BJ (cell line): ENCODE measurements around the gene ATOH1. TPM values are rescaled to one million over a fixed set of nuclear protein-coding genes. Genes with fewer than 3 reads are reported as not detected.

Experiments
- CTCF ChIA-PET: fragments of 350-600 bp; formaldehyde crosslinking; extraction: SDS; loops from one replicate; lab custom pipeline; 2021; ENCODE audit warnings: antibody characterized with exemption, inconsistent platforms; lab: Yijun Ruan, JAX
- POLR2A ChIA-PET: fragments of 300-600 bp; sonication (Branson Sonifier 250); formaldehyde crosslinking; extraction: SDS; loops from one replicate; lab custom pipeline; 2021; ENCODE audit warnings: antibody characterized with exemption; lab: Charles Lee
- DNase-seq: peaks from one replicate; pipeline ENCODE4 v3.0.0-alpha.2; 2011; ENCODE audit warnings: low read depth
- H3K27me3 ChIP-seq: 2 replicates; pipeline ENCODE4 v1.6.0; 2011; ENCODE audit warnings: low read length; ENCODE audit not compliant: control insufficient read depth, insufficient read depth
- H3K36me3 ChIP-seq: 2 replicates; pipeline ENCODE4 v1.5.1; 2011; ENCODE audit warnings: low read length; ENCODE audit not compliant: control insufficient read depth, insufficient read depth
- H3K4me3 ChIP-seq: 2 replicates; pipeline ENCODE4 v1.5.1; 2011; ENCODE audit warnings: low read depth, mild to moderate bottlenecking, control low read depth, low read length
- polyA plus RNA-seq: library from polyadenylated mRNA; depleted of rRNA; stranded (reverse); fragments of >200 nt; gene quantifications from 2 replicates; pipeline ENCODE4 v1.2.3, GENCODE V29; 2011
- TF ChIP-seq, protein P1 (sequence below): IDR thresholded peaks from 2 replicates; pipeline ENCODE4 v1.5.1; 2011; ENCODE audit warnings: low read depth, mild to moderate bottlenecking, control low read depth, inconsistent platforms, low read length, moderate library complexity; ENCODE audit not compliant: insufficient read depth

ATOH1 gene
- polyA plus RNA-seq, 1 experiment = not detected

DNA sequence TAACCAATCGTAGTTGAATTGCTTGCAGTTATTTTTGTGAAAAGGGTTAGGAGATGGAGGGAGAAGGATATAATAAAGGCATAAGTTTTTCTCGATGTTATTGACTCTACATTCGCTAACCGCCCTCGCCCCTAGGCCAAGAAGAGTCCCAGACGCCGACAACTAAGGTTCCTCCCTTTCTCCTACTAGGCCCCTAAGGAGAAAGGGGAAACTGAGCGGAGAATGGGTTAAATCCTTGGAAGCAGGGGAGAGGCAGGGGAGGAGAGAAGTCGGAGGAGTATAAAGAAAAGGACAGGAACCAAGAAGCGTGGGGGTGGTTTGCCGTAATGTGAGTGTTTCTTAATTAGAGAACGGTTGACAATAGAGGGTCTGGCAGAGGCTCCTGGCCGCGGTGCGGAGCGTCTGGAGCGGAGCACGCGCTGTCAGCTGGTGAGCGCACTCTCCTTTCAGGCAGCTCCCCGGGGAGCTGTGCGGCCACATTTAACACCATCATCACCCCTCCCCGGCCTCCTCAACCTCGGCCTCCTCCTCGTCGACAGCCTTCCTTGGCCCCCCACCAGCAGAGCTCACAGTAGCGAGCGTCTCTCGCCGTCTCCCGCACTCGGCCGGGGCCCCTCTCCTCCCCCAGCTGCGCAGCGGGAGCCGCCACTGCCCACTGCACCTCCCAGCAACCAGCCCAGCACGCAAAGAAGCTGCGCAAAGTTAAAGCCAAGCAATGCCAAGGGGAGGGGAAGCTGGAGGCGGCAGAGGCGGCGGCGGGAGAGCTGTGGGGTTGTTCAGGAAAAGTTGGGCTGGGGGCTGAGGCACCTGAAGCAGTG, 5.9 kb downstream of the ATOH1 start:
- Histone ChIP-seq H3K4me3 (no peak overlapping the region), H3K27me3 (peaks cover 16% of the 10 kb centered on the region), H3K36me3 (no peaks in the 10 kb centered on the region)
- TF ChIP-seq, protein P1, sequence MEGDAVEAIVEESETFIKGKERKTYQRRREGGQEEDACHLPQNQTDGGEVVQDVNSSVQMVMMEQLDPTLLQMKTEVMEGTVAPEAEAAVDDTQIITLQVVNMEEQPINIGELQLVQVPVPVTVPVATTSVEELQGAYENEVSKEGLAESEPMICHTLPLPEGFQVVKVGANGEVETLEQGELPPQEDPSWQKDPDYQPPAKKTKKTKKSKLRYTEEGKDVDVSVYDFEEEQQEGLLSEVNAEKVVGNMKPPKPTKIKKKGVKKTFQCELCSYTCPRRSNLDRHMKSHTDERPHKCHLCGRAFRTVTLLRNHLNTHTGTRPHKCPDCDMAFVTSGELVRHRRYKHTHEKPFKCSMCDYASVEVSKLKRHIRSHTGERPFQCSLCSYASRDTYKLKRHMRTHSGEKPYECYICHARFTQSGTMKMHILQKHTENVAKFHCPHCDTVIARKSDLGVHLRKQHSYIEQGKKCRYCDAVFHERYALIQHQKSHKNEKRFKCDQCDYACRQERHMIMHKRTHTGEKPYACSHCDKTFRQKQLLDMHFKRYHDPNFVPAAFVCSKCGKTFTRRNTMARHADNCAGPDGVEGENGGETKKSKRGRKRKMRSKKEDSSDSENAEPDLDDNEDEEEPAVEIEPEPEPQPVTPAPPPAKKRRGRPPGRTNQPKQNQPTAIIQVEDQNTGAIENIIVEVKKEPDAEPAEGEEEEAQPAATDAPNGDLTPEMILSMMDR = no peak
- ChIA-PET CTCF (no interaction called here), POLR2A (no interaction called here)
- no peak for DNase-seq

DNA sequence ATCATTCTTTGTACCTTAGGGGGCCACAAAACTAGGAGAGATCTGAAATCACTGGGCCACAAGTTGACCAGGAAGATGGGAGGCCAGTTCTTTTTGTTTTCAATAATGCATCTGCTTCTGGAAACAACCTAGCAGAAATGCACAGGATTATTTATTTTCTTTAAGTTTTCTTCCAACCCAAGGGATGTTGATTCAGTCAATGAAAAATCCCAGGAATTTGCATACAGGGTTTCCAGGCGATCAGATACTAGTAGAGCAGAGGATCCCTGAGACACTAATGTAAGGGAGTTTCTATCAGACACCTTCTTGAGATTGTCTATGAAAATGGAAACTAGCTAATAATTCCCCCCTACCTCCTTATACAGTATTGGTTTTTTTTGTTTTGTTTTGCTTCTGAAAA, 7.4 kb downstream of the ATOH1 start:
- TF ChIP-seq, protein P1 = no peak
- no peak for DNase-seq
- Histone ChIP-seq H3K27me3 (peaks cover 10% of the 10 kb centered on the region), H3K4me3 (no peak overlapping the region), H3K36me3 (no peaks in the 10 kb centered on the region)
- ChIA-PET CTCF (no interaction called here), POLR2A (no interaction called here)

DNA sequence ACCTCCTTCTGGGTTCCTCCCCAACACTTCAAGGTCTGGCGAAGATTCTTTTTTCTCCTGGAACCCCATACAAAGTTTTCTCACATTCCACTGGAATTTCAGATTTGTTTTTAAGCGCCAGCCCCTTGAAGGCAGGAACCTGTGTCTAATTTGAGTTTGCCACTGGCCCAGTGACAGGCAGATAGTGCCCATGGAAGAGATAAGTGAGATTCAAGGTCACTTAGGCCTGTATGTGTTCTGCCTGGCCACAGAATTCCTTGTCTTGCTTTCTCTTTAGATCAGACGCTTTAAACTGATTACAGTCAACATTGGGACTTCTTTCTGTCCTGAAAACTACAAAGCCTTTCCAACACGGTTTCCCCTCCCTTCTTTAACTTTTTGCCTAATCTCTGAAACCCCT, 11.2 kb downstream of the ATOH1 start:
- H3K36me3 ChIP-seq = no peaks in the 10 kb centered on the region
- CTCF ChIA-PET = no interaction called here
- no peak for DNase-seq
- H3K4me3 ChIP-seq = no peak overlapping the region
- H3K27me3 ChIP-seq = peaks cover under 1% of the 10 kb centered on the region; the same call in 1 of the 2 replicates
- POLR2A ChIA-PET = no interaction called here
- TF ChIP-seq, protein P1 = no peak

DNA sequence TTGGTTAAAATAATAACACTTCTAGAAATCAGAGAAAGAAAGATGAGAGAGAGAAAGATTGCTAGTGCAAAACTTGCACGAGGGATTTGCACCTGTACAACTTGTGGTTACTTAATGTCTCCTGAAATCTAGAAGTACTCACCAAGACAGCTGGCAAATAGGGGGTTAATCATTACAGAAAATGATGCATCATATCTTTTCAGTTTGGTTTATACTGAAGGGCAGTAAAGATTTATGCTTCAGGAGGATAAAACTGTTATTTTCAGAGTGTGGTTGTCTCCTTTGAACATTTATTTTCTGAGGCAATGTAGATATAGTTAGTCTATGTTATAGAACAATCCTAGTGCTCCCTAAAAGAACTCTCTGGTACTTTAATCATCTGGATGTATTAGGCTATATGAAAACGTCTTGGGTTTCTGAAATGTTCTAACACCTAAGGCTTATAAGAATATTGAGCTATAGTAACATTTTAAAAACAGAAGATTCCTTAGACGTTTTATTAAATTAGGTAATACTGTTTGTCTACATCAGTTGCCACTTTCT, 13.3 kb downstream of the ATOH1 start:
- Histone ChIP-seq H3K27me3 (no peaks in the 10 kb centered on the region), H3K36me3 (no peaks in the 10 kb centered on the region), H3K4me3 (no peak overlapping the region)
- CTCF ChIA-PET = no interaction called here
- POLR2A ChIA-PET = no interaction called here
- DNase-seq = no peak
- TF ChIP-seq, protein P1 = no peak

DNA sequence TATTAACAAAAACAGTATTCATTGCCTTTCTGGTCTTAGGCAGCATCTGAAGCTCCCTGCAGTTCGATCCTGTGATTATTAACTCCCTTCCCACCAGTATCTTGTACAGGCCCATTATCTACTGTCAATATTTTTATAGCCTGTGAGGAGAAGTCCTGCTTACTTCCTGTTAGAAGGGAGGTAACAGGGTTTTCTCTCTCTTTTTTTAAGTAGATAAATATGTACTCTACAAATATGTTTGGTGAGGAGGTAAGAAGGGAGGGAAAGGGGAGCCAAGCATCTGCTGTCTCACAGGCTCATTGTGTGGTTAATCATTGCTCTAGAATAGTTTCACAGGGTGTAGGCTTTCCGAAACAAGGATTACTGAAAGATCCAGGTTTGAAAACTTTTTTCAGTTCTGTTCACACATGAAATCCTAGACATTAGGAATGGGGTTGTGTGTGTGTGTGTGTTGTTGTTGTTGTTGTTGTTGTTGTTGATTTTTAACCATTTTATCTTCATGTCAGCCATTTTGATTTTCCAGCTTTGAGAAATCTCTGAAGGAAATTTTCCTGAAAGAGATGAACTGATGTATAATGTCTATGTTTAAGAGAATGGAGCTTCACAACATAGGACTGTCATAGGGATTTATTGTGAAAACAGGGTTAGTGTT, 14.2 kb downstream of the ATOH1 start:
- H3K36me3 ChIP-seq = no peaks in the 10 kb centered on the region
- ChIA-PET CTCF (no interaction called here), POLR2A (no interaction called here)
- no peak for DNase-seq
- TF ChIP-seq, protein P1 = no peak
- H3K4me3 ChIP-seq = no peak overlapping the region
- H3K27me3 ChIP-seq = no peaks in the 10 kb centered on the region
